ENCODE data around the gene BMPR1A.
"Not testable (repeated sequence)": the region's sequence is repeated elsewhere in the genome, so short reads cannot be mapped to it uniquely, and the experiment has no call there.

BMPR1A gene

GRCh38 chr10:86941991-86942421, 185.6 kb downstream of the BMPR1A start:
- no peak for DNase-seq (ENCODE audit: low read depth)

GRCh38 chr10:86942441-86943315, 186.3 kb downstream of the BMPR1A start:
- DNase-seq (ENCODE audit: low read depth), result no peak

- DNase-seq (ENCODE audit: low read depth), result no peak
These were observed 187.1 kb downstream of the BMPR1A start for GRCh38 chr10:86943316-86944030.

- no peak for DNase-seq (ENCODE audit: low read depth)
These were observed 187.6 kb downstream of the BMPR1A start for GRCh38 chr10:86944031-86944419.

GRCh38 chr10:86944471-86944870, 188.1 kb downstream of the BMPR1A start:
- no peak for DNase-seq (ENCODE audit: low read depth)

- no peak for DNase-seq (ENCODE audit: low read depth)
These were observed 188.5 kb downstream of the BMPR1A start for GRCh38 chr10:86944907-86945306.

- DNase-seq (ENCODE audit: low read depth), result no peak
These were observed 189.2 kb downstream of the BMPR1A start for GRCh38 chr10:86945361-86946212.

GRCh38 chr10:86946213-86947155, 190.1 kb downstream of the BMPR1A start:
- no peak for DNase-seq (ENCODE audit: low read depth)

- not testable (repeated sequence) for DNase-seq (ENCODE audit: low read depth)
These were observed 191.4 kb downstream of the BMPR1A start for GRCh38 chr10:86947806-86948205.

GRCh38 chr10:86950349-86950748, 193.9 kb downstream of the BMPR1A start:
- DNase-seq (ENCODE audit: low read depth), result no peak

GRCh38 chr10:86951184-86951761, 194.9 kb downstream of the BMPR1A start:
- DNase-seq (ENCODE audit: low read depth), result no peak

GRCh38 chr10:86952106-86952505, 195.7 kb downstream of the BMPR1A start:
- no peak for DNase-seq (ENCODE audit: low read depth)

GRCh38 chr10:86952697-86953096, 196.3 kb downstream of the BMPR1A start:
- DNase-seq (ENCODE audit: low read depth), result not testable (repeated sequence)

GRCh38 chr10:86953747-86954680, 197.6 kb downstream of the BMPR1A start:
- DNase-seq (ENCODE audit: low read depth), result no peak

GRCh38 chr10:86954681-86955500, 198.5 kb downstream of the BMPR1A start:
- DNase-seq (ENCODE audit: low read depth), result no peak

GRCh38 chr10:86955501-86956194, 199.2 kb downstream of the BMPR1A start:
- DNase-seq (ENCODE audit: low read depth), result no peak

- DNase-seq (ENCODE audit: low read depth), result no peak
These were observed 199.9 kb downstream of the BMPR1A start for GRCh38 chr10:86956195-86956847.

Data from activated T-cell treated with anti-CD3 and anti-CD28 coated beads for 24 hours (primary cell).